ENCODE results near the gene GBX1.

DNA sequence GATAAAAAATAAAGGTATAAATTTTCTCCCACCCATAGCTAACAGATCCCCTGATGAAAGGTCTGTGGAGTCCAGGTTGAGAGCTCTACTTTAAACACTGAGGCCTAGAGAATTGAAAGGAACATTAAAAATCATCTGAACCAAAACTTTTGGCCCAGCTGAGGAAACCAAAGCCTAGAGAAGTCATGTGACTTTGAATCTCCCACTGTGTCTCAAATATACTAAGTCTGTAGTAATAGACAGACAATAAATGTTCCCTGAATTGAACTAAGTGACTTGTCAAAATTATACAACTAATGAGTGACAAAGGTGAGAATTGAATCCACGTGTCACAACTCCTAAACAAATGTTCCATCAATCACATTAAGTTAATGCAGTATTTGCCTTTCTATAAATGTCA lies 5.7 kb downstream of the GBX1 start:
- TF ChIP-seq, protein P1, sequence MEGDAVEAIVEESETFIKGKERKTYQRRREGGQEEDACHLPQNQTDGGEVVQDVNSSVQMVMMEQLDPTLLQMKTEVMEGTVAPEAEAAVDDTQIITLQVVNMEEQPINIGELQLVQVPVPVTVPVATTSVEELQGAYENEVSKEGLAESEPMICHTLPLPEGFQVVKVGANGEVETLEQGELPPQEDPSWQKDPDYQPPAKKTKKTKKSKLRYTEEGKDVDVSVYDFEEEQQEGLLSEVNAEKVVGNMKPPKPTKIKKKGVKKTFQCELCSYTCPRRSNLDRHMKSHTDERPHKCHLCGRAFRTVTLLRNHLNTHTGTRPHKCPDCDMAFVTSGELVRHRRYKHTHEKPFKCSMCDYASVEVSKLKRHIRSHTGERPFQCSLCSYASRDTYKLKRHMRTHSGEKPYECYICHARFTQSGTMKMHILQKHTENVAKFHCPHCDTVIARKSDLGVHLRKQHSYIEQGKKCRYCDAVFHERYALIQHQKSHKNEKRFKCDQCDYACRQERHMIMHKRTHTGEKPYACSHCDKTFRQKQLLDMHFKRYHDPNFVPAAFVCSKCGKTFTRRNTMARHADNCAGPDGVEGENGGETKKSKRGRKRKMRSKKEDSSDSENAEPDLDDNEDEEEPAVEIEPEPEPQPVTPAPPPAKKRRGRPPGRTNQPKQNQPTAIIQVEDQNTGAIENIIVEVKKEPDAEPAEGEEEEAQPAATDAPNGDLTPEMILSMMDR (IDR thresholded peaks at IDR 0.05): no peak
- no peak for TF ChIP-seq POLR2A (IDR thresholded peaks at IDR 0.05)

Measured in body of pancreas (tissue), 4 donors.